ENCODE measurements around the gene DNAH8. TPM values are rescaled to one million over a fixed set of nuclear protein-coding genes. Genes with fewer than 3 reads are reported as not detected.

The DNAH8 gene
- total RNA-seq, 1 donor from 2014 or later = 1.1 TPM

GRCh38 chr6:39078695-39079094, 363.6 kb downstream of the DNAH8 start:
- H3K4me1 ChIP-seq = no peaks in the 10 kb centered on the region
- H3K9me3 Mint-ChIP-seq = no peaks in the 10 kb centered on the region
- H3K4me3 Mint-ChIP-seq = no peak overlapping the region
- H3K79me2 ChIP-seq (ENCODE audit: low read depth) = no peaks in the 10 kb centered on the region
- no peak for DNase-seq (ENCODE audit: low spot score)
- no peaks in the 10 kb centered on the region for H4K20me1 ChIP-seq (ENCODE audit: low read depth)
- H2AFZ ChIP-seq (replicated peaks) = no peak overlapping the region
- no peak overlapping the region for H3K4me3 ChIP-seq
- H3K9ac ChIP-seq = no peak overlapping the region
- no peak overlapping the region for H3K27ac ChIP-seq
- H3K36me3 ChIP-seq = no peaks in the 10 kb centered on the region
- H3K36me3 Mint-ChIP-seq = no peaks in the 10 kb centered on the region
- H3K27me3 Mint-ChIP-seq (ENCODE audit: insufficient read depth, low read depth) = peaks cover 5% of the 10 kb centered on the region
- H3K27ac Mint-ChIP-seq = no peak overlapping the region
- H3F3A ChIP-seq (ENCODE audit: low read depth) = no peaks in the 10 kb centered on the region
- no peak overlapping the region for H3K4me2 ChIP-seq
- H3K4me1 Mint-ChIP-seq = peaks cover 14% of the 10 kb centered on the region
- no peaks in the 10 kb centered on the region for H3K27me3 ChIP-seq
- H3K9me3 ChIP-seq (ENCODE audit: low read depth) = no peaks in the 10 kb centered on the region
- TF ChIP-seq EZH2 (IDR thresholded peaks at IDR 0.05) (no peak), CTCF (IDR thresholded peaks at IDR 0.05) (no peak), EZH2phosphoT487 (IDR thresholded peaks at IDR 0.05) (no peak)

- no peaks in the 10 kb centered on the region for H3K9me3 Mint-ChIP-seq
These were observed 364.4 kb downstream of the DNAH8 start for GRCh38 chr6:39079197-39080125.

More at GRCh38 chr6:39079197-39080125, 364.4 kb downstream of the DNAH8 start:
- H3K4me1 ChIP-seq = no peaks in the 10 kb centered on the region
- H2AFZ ChIP-seq (replicated peaks) = no peak overlapping the region
- Mint-ChIP-seq H3K27ac (no peak overlapping the region), H3K4me1 (peaks cover 12% of the 10 kb centered on the region), H3K4me3 (no peak overlapping the region), H3K27me3 (ENCODE audit: insufficient read depth, low read depth) (peaks cover 5% of the 10 kb centered on the region), H3K36me3 (no peaks in the 10 kb centered on the region)
- H3K27me3 ChIP-seq = no peaks in the 10 kb centered on the region
- H3K9me3 ChIP-seq (ENCODE audit: low read depth) = no peaks in the 10 kb centered on the region
- TF ChIP-seq EZH2 (IDR thresholded peaks at IDR 0.05) (no peak), CTCF (IDR thresholded peaks at IDR 0.05) (no peak), EZH2phosphoT487 (IDR thresholded peaks at IDR 0.05) (no peak)
- H3K27ac ChIP-seq = no peak overlapping the region
- DNase-seq (ENCODE audit: low spot score) = no peak
- H3K4me3 ChIP-seq = no peak overlapping the region
- no peaks in the 10 kb centered on the region for H3K36me3 ChIP-seq
- no peaks in the 10 kb centered on the region for H3K79me2 ChIP-seq (ENCODE audit: low read depth)
- no peak overlapping the region for H3K4me2 ChIP-seq
- no peaks in the 10 kb centered on the region for H4K20me1 ChIP-seq (ENCODE audit: low read depth)
- H3K9ac ChIP-seq = no peak overlapping the region
- H3F3A ChIP-seq (ENCODE audit: low read depth) = no peaks in the 10 kb centered on the region

Small RNAs within 50 kb of the gene (small RNA-seq; reads per million reads assigned to genes)
- gene AL034345.1 (not detected), gene RF00393 (not detected)

Other genes with a start within 250 kb of the DNAH8 start
- gene BTBD9, start 75.4 kb upstream of the DNAH8 start, total RNA-seq (ENCODE audit: low replicate concordance) = 16.4 and 16.9 TPM in 2 replicates
- 351 and 525 TPM in 2 replicates for gene GLO1, start 12.2 kb upstream of the DNAH8 start, total RNA-seq (ENCODE audit: low replicate concordance)

Data from neural progenitor cell (in vitro differentiated cells).